Measurements from ENCODE around the gene KCTD10. TPM values are rescaled to one million over a fixed set of nuclear protein-coding genes. Genes with fewer than 3 reads are reported as not detected.

Gene KCTD10
- total RNA-seq, 1 experiment from 2014 or later, result 71.3 TPM

- Mint-ChIP-seq H3K4me1 (no peaks in the 10 kb centered on the region), H3K4me3 (no peak overlapping the region), H3K27ac (peak overlapping the region in 2 of 3 experiments; percentile 70 to 81; a peak in 3 of 7 replicates), H3K9me3 (no peaks in the 10 kb centered on the region), H3K36me3 (ENCODE audit: insufficient read depth in 1 of 3, low read depth in 3 of 3) (peaks cover 26 to 82% (median 60%) of the 10 kb centered on the region in 3 experiments; a peak in 6 of 7 replicates), H3K27me3 (ENCODE audit: low read depth) (no peaks in the 10 kb centered on the region)
- no CpG with 5 or more reads among the region's 8 CpGs for WGBS (ENCODE audit: extremely low coverage, insufficient read length, low lambda C conversion rate)
- no peak overlapping the region for H4K91ac ChIP-seq (ENCODE audit: insufficient read length, low read depth, low read length)
- no peak overlapping the region for H3K27ac ChIP-seq (ENCODE audit: insufficient read length, low read depth, low read length)
- no peak overlapping the region for H3K56ac ChIP-seq (ENCODE audit: insufficient read length, low read depth, low read length)
- H3K18ac ChIP-seq (ENCODE audit: insufficient read length, low read depth, low read length), result no peak overlapping the region
- no peaks in the 10 kb centered on the region for H3K27me3 ChIP-seq (ENCODE audit: insufficient read depth, low read length)
- H4K5ac ChIP-seq (ENCODE audit: insufficient read length, low read depth, low read length), result no peak overlapping the region
- H3K9me3 ChIP-seq (ENCODE audit: control insufficient read depth, low read depth, low read length), result no peaks in the 10 kb centered on the region
- no peak overlapping the region for H3K23ac ChIP-seq (ENCODE audit: insufficient read length, low read depth, low read length)
- no peak overlapping the region for H2AK5ac ChIP-seq (ENCODE audit: insufficient read length, low read length)
- no peak overlapping the region for H4K8ac ChIP-seq (replicated peaks; ENCODE audit: insufficient read length, low read depth, low read length)
- H3K4me2 ChIP-seq (ENCODE audit: insufficient read depth, insufficient read length, low read length), result no peak overlapping the region
- H2BK120ac ChIP-seq (ENCODE audit: low read depth, low read length, poor library complexity, severe bottlenecking), result no peak overlapping the region
- H3K4me1 ChIP-seq (ENCODE audit: insufficient read depth, low read length), result no peaks in the 10 kb centered on the region
- no peak for DNase-seq
- no peaks in the 10 kb centered on the region for H3K79me2 ChIP-seq (ENCODE audit: insufficient read depth, low read length)
- no peak overlapping the region for H2BK12ac ChIP-seq (ENCODE audit: insufficient read length, low read depth, low read length)
- no peaks in the 10 kb centered on the region for H4K20me1 ChIP-seq (ENCODE audit: control insufficient read depth, insufficient read depth, insufficient read length)
- TF ChIP-seq, protein P1, sequence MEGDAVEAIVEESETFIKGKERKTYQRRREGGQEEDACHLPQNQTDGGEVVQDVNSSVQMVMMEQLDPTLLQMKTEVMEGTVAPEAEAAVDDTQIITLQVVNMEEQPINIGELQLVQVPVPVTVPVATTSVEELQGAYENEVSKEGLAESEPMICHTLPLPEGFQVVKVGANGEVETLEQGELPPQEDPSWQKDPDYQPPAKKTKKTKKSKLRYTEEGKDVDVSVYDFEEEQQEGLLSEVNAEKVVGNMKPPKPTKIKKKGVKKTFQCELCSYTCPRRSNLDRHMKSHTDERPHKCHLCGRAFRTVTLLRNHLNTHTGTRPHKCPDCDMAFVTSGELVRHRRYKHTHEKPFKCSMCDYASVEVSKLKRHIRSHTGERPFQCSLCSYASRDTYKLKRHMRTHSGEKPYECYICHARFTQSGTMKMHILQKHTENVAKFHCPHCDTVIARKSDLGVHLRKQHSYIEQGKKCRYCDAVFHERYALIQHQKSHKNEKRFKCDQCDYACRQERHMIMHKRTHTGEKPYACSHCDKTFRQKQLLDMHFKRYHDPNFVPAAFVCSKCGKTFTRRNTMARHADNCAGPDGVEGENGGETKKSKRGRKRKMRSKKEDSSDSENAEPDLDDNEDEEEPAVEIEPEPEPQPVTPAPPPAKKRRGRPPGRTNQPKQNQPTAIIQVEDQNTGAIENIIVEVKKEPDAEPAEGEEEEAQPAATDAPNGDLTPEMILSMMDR (conservative IDR thresholded peaks at IDR 0.05), result no peak
- no peaks in the 10 kb centered on the region for H3K23me2 ChIP-seq (ENCODE audit: insufficient read length, low read depth, low read length, poor library complexity, severe bottlenecking)
- H3K79me1 ChIP-seq (ENCODE audit: insufficient read depth, low read depth, low read length, poor library complexity, severe bottlenecking), result no peaks in the 10 kb centered on the region
- no peak overlapping the region for H2BK20ac ChIP-seq (ENCODE audit: low read depth, low read length, poor library complexity, severe bottlenecking)
- no peak overlapping the region for H3K9ac ChIP-seq (ENCODE audit: extremely low read depth, insufficient read length, low read length)
- H2BK5ac ChIP-seq (ENCODE audit: insufficient read length, low read length), result no peak overlapping the region
- H2AFZ ChIP-seq (ENCODE audit: low read length), result no peak overlapping the region
- no peak overlapping the region for H3T11ph ChIP-seq (ENCODE audit: low read length)
- no peak overlapping the region for H3K4ac ChIP-seq (ENCODE audit: low read depth, low read length)
- H3K14ac ChIP-seq (ENCODE audit: insufficient read depth, low read length), result no peak overlapping the region
- no peak overlapping the region for H2BK15ac ChIP-seq (ENCODE audit: low read depth, low read length)
Observed at GRCh38 chr12:109448707-109449390, 28.3 kb downstream of the KCTD10 start.
